Stimulated activated CD8-positive, alpha-beta memory T cell treated with anti-CD3 and anti-CD28 coated beads, Interleukin-15, amount 100 ng/mL, for 24 hours (primary cell): ENCODE data around the gene TDRD3.
"Not testable (repeated sequence)": the region's sequence is repeated elsewhere in the genome, so short reads cannot be mapped to it uniquely, and the experiment has no call there.

ENCODE experiments used
- DNase-seq: peaks from one replicate; pipeline ENCODE4 v3.0.0-alpha.2; 2020; ENCODE audit warnings: low read depth

Gene TDRD3

GRCh38 chr13:60398907-60399589, 2.0 kb downstream of the TDRD3 start:
- no peak for DNase-seq

- no peak for DNase-seq
These were observed 5.0 kb downstream of the TDRD3 start for GRCh38 chr13:60402022-60402421.

- DNase-seq = no peak
These were observed 10.1 kb downstream of the TDRD3 start for GRCh38 chr13:60407095-60407494.

- not testable (repeated sequence) for DNase-seq
These were observed 10.8 kb downstream of the TDRD3 start for GRCh38 chr13:60407852-60408251.

- not testable (repeated sequence) for DNase-seq
These were observed 12.7 kb downstream of the TDRD3 start for GRCh38 chr13:60409574-60410292.

GRCh38 chr13:60410299-60410698, 13.3 kb downstream of the TDRD3 start:
- DNase-seq = no peak

- DNase-seq = no peak
These were observed 14.4 kb downstream of the TDRD3 start for GRCh38 chr13:60411464-60411863.

- DNase-seq = no peak
These were observed 15.0 kb downstream of the TDRD3 start for GRCh38 chr13:60411983-60412382.

GRCh38 chr13:60412909-60413616, 16.0 kb downstream of the TDRD3 start:
- no peak for DNase-seq

GRCh38 chr13:60414177-60414576, 17.2 kb downstream of the TDRD3 start:
- no peak for DNase-seq

- DNase-seq = no peak
These were observed 20.7 kb downstream of the TDRD3 start for GRCh38 chr13:60417734-60418133.

GRCh38 chr13:60418954-60419353, 21.9 kb downstream of the TDRD3 start:
- no peak for DNase-seq

GRCh38 chr13:60425332-60425731, 28.3 kb downstream of the TDRD3 start:
- DNase-seq = no peak

GRCh38 chr13:60426075-60426474, 29.1 kb downstream of the TDRD3 start:
- DNase-seq = no peak

GRCh38 chr13:60427285-60427684, 30.3 kb downstream of the TDRD3 start:
- DNase-seq = no peak

GRCh38 chr13:60431108-60431700, 34.2 kb downstream of the TDRD3 start:
- DNase-seq = no peak

GRCh38 chr13:60433505-60433904, 36.5 kb downstream of the TDRD3 start:
- no peak for DNase-seq

- DNase-seq = no peak
These were observed 38.8 kb downstream of the TDRD3 start for GRCh38 chr13:60435762-60436374.

- no peak for DNase-seq
These were observed 42.2 kb downstream of the TDRD3 start for GRCh38 chr13:60439201-60439600.

GRCh38 chr13:60441761-60442160, 44.7 kb downstream of the TDRD3 start:
- no peak for DNase-seq

GRCh38 chr13:60448907-60449510, 52.0 kb downstream of the TDRD3 start:
- no peak for DNase-seq

- no peak for DNase-seq
These were observed 56.5 kb downstream of the TDRD3 start for GRCh38 chr13:60453490-60453889.
